ENCODE results near the gene CUL1. TPM values are rescaled to one million over a fixed set of nuclear protein-coding genes. Genes with fewer than 3 reads are reported as not detected.

CUL1 gene
- total and polyA plus RNA-seq, 2 donors (not counting 3 experiments of a cell fraction or from before 2014, with no cell fraction given): 25.7 to 50.2 TPM

DNA sequence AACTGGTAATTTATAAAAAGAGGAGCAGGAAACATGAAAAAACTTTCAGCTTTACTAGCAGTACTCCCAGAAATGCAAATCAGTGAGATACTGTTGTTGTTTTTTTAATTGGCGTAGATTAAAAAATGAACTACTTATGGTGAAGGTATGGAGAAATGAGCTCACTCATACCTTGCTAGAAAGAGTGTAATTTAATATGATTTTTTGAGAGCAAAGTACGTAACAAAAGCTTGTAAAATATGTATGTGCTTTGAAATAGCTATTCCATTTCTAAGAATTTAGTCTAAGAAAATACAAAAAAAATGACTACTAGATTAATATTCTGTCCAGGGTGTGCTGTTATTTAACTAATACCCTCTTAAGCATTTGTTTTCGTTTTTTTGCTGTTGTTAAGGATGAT is 5.5 kb downstream of the CUL1 start:
- H3K9me1 ChIP-seq (replicated peaks; ENCODE audit: control insufficient read depth, extremely low read depth, insufficient read depth, low read length): no peaks in the 10 kb centered on the region
- H4K20me1 ChIP-seq (replicated peaks; ENCODE audit: control insufficient read depth, extremely low read depth, insufficient read depth, low read length): peaks cover 26% of the 10 kb centered on the region
- dilution Hi-C loops (cut with MboI; ENCODE audit: extremely low pct_ligation_motif_present, low sequenced_read_pairs) (no loop called here), intact Hi-C loops (cut with micrococcal nuclease) (no loop called here)
- no peak overlapping the region for H3K4me3 ChIP-seq (replicated peaks in 1 of 3; ENCODE audit: insufficient read depth in 1 of 3, low read depth in 1 of 3, low read length in 3 of 3)
- peaks cover 20% of the 10 kb centered on the region for H3K4me1 ChIP-seq (ENCODE audit: control insufficient read depth, extremely low read depth, insufficient read depth, low read length)
- H3K27ac ChIP-seq (ENCODE audit: insufficient read depth, low read depth, low read length): no peak overlapping the region
- no peak for FAIRE-seq
- no peak for DNase-seq (ENCODE audit: low read depth, low spot score)
- no peaks in the 10 kb centered on the region for H3K36me3 ChIP-seq (ENCODE audit: control insufficient read depth in 2 of 2, extremely low read depth in 1 of 2, insufficient read depth in 2 of 2, low read length in 2 of 2)
- BruUV-seq (replicated peaks): no TSS peak
- H3K27me3 ChIP-seq (ENCODE audit: control insufficient read depth in 2 of 2, insufficient read depth in 2 of 2, low read length in 2 of 2): no peaks in the 10 kb centered on the region
- peaks cover 100% of the 10 kb centered on the region for H3K79me2 ChIP-seq (ENCODE audit: control insufficient read depth, insufficient read depth, low read length)
- no peak overlapping the region for H3K9ac ChIP-seq (replicated peaks; ENCODE audit: extremely low read depth, insufficient read depth, low read length)
- ChIA-PET POLR2A (no interaction called here), CTCF (interaction anchor here (0.8 to 1.5 kb wide), 2 partner anchors 16 to 17 kb away, joined by 3 read pairs; no protein-coding TSS in a partner anchor)
- no peak overlapping the region for H3K4me2 ChIP-seq (ENCODE audit: insufficient read depth, low read length)
- TF ChIP-seq GATA2 (IDR thresholded peaks at IDR 0.05; ENCODE audit: insufficient read depth, insufficient read length, low read depth, low read length): no peak
- TF ChIP-seq POLR2A (IDR thresholded peaks at IDR 0.05; ENCODE audit: low read depth, low read length): no peak
- no peak for TF ChIP-seq POLR2AphosphoS5 (IDR thresholded peaks at IDR 0.05; ENCODE audit: insufficient read depth, low read depth, low read length)
- TF ChIP-seq MYC (IDR thresholded peaks at IDR 0.05; ENCODE audit: low read depth, low read length): no peak
- TF ChIP-seq JUN (IDR thresholded peaks at IDR 0.05; ENCODE audit: borderline replicate concordance, insufficient read depth, insufficient read length, low read depth): no peak
- TF ChIP-seq, protein P1, sequence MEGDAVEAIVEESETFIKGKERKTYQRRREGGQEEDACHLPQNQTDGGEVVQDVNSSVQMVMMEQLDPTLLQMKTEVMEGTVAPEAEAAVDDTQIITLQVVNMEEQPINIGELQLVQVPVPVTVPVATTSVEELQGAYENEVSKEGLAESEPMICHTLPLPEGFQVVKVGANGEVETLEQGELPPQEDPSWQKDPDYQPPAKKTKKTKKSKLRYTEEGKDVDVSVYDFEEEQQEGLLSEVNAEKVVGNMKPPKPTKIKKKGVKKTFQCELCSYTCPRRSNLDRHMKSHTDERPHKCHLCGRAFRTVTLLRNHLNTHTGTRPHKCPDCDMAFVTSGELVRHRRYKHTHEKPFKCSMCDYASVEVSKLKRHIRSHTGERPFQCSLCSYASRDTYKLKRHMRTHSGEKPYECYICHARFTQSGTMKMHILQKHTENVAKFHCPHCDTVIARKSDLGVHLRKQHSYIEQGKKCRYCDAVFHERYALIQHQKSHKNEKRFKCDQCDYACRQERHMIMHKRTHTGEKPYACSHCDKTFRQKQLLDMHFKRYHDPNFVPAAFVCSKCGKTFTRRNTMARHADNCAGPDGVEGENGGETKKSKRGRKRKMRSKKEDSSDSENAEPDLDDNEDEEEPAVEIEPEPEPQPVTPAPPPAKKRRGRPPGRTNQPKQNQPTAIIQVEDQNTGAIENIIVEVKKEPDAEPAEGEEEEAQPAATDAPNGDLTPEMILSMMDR (IDR thresholded peaks at IDR 0.05; ENCODE audit: extremely low read depth in 1 of 2, insufficient read depth in 1 of 2, low read depth in 1 of 2, low read length in 2 of 2): no peak
- TF ChIP-seq, protein P2, sequence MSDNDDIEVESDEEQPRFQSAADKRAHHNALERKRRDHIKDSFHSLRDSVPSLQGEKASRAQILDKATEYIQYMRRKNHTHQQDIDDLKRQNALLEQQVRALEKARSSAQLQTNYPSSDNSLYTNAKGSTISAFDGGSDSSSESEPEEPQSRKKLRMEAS (IDR thresholded peaks at IDR 0.05; ENCODE audit: insufficient read depth, insufficient read length): no peak
- no peak for TF ChIP-seq EZH2 (IDR thresholded peaks at IDR 0.05; ENCODE audit: borderline replicate concordance, low read depth, low read length, severe bottlenecking)
- no peak for TF ChIP-seq FOS (IDR thresholded peaks at IDR 0.05; ENCODE audit: borderline replicate concordance, insufficient read depth, low read length)
- H2AFZ ChIP-seq (ENCODE audit: low read depth, low read length): no peak overlapping the region
- H3K9me3 ChIP-seq (replicated peaks; ENCODE audit: control insufficient read depth, insufficient read depth, low read length): no peaks in the 10 kb centered on the region
